ENCODE results near the gene SMAD4.
"Not testable (repeated sequence)": the region's sequence is repeated elsewhere in the genome, so short reads cannot be mapped to it uniquely, and the experiment has no call there.

The SMAD4 gene

GRCh38 chr18:51029694-51030536, at the start of gene SMAD4:
SMAD4 (plus strand) TSS chr18:51030213; CDS start chr18:51047047, 16,834 bp downstream.
- peak; percentile 97 to 98 for DNase-seq (ENCODE audit: low read depth in 2 of 2)

GRCh38 chr18:50981381-50981780, 48.6 kb upstream of the SMAD4 start:
- no peak for DNase-seq (ENCODE audit: low read depth in 2 of 2)

- DNase-seq (ENCODE audit: low read depth in 2 of 2), result no peak
Measured at GRCh38 chr18:50982086-50982801, 47.8 kb upstream of the SMAD4 start.

GRCh38 chr18:50982802-50983179, 47.2 kb upstream of the SMAD4 start:
- no peak for DNase-seq (ENCODE audit: low read depth in 2 of 2)

GRCh38 chr18:50986360-50987087, 43.5 kb upstream of the SMAD4 start:
- DNase-seq (ENCODE audit: low read depth in 2 of 2), result no peak

GRCh38 chr18:50987261-50987660, 42.8 kb upstream of the SMAD4 start:
- no peak for DNase-seq (ENCODE audit: low read depth in 2 of 2)

- DNase-seq (ENCODE audit: low read depth in 2 of 2), result no peak
Measured at GRCh38 chr18:50989711-50990110, 40.3 kb upstream of the SMAD4 start.

- DNase-seq (ENCODE audit: low read depth in 2 of 2), result no peak
Measured at GRCh38 chr18:50992351-50992762, 37.7 kb upstream of the SMAD4 start.

- no peak for DNase-seq (ENCODE audit: low read depth in 2 of 2)
Measured at GRCh38 chr18:50994031-50994430, 36.0 kb upstream of the SMAD4 start.

GRCh38 chr18:51003174-51003573, 26.8 kb upstream of the SMAD4 start:
- not testable (repeated sequence) for DNase-seq (ENCODE audit: low read depth in 2 of 2)

- DNase-seq (ENCODE audit: low read depth in 2 of 2), result no peak
Measured at GRCh38 chr18:51006061-51006818, 23.8 kb upstream of the SMAD4 start.

GRCh38 chr18:51006948-51007789, 22.8 kb upstream of the SMAD4 start:
- DNase-seq (ENCODE audit: low read depth in 2 of 2), result no peak

- DNase-seq (ENCODE audit: low read depth in 2 of 2), result no peak
Measured at GRCh38 chr18:51007790-51008139, 22.2 kb upstream of the SMAD4 start.

- no peak for DNase-seq (ENCODE audit: low read depth in 2 of 2)
Measured at GRCh38 chr18:51009072-51009471, 20.9 kb upstream of the SMAD4 start.

- no peak for DNase-seq (ENCODE audit: low read depth in 2 of 2)
Measured at GRCh38 chr18:51010218-51010617, 19.8 kb upstream of the SMAD4 start.

GRCh38 chr18:51011709-51012108, 18.3 kb upstream of the SMAD4 start:
- DNase-seq (ENCODE audit: low read depth in 2 of 2), result no peak

- no peak for DNase-seq (ENCODE audit: low read depth in 2 of 2)
Measured at GRCh38 chr18:51012441-51012840, 17.6 kb upstream of the SMAD4 start.

GRCh38 chr18:51013259-51013658, 16.8 kb upstream of the SMAD4 start:
- DNase-seq (ENCODE audit: low read depth in 2 of 2), result no peak

GRCh38 chr18:51017140-51017879, 12.7 kb upstream of the SMAD4 start:
- no peak for DNase-seq (ENCODE audit: low read depth in 2 of 2)

- DNase-seq (ENCODE audit: low read depth in 2 of 2), result no peak
Measured at GRCh38 chr18:51020536-51020935, 9.5 kb upstream of the SMAD4 start.

All from stimulated activated CD4-positive, alpha-beta T cell treated with anti-CD3 and anti-CD28 coated beads, Interleukin-4, amount 100 ng/mL, for 48 hours (primary cell).